Measurements from ENCODE around the gene MBD1. TPM values are rescaled to one million over a fixed set of nuclear protein-coding genes. Genes with fewer than 3 reads are reported as not detected.
"Not testable (repeated sequence)": the region's sequence is repeated elsewhere in the genome, so short reads cannot be mapped to it uniquely, and the experiment has no call there.

Gene MBD1
- total RNA-seq, 1 experiment from 2014 or later: 53.4 TPM

DNA sequence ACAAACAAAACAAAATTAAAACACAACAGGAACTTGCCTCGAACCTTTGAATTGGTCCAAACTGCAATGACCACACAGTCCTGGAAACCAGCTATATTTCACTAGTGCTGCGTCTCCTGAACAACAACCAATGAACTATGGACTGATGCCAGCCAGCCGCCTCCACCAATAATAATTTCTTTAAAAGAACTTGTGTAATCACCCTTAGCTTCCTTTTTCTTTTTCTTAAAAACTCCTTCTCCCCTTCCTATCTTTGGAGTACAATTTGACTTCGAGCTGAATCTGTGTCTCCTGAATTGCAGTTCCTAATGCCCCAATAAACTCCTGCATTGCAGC is 7.8 kb upstream of the MBD1 start:
- CTCF ChIA-PET: interaction anchor here (1.0 to 1.9 kb wide), 2 partner anchors 21 to 68 kb away, joined by 3 to 7 read pairs; no protein-coding TSS in a partner anchor

DNA sequence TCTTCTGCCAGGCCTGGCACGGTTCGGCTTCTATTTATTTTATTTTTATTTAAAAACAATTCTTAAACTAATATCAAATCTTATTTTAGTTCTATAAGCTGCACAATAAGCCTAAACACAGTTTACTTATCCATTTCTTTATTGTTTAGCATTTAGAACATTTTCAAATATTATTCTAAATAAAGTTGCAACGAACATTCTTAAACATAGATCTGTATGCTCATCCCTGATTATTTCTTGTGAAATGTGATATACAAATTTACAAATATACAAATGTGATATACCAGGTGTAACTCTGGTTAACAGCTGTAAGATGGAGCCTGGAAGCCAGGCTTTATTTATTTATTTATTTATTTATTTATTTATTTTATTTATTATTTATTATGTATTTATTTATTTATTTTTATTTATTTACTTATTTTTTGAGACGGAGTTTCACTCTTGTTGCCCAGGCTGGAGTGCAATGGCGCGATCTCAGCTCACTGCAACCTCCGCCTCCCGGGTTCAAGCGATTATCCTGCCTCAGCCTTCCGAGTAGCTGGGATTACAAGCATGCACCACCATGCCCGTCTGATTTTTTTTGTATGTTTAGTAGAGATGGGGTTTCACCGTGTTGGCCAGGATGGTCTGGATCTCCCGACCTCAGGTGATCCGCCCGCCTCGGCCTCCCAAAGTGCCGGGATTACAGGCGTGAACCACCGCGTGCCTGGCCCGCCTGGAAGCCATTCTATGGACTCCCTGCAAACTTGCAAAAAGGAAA is 7.2 kb upstream of the MBD1 start:
- TF ChIP-seq HMGA2 (CRISPR knock-in tag; IDR thresholded peaks at IDR 0.05): peak; percentile 97
- H3K4me1 Mint-ChIP-seq: peaks cover 11% of the 10 kb centered on the region
- CTCF ChIA-PET: interaction anchor here (1.0 to 1.9 kb wide), 2 partner anchors 20 to 69 kb away, joined by 3 to 7 read pairs; no protein-coding TSS in a partner anchor
- POLR2A ChIA-PET; DNase-seq (ENCODE audit: low spot score); H3K27ac Mint-ChIP-seq; ATAC-seq; H3K9me3 Mint-ChIP-seq; H3K27me3 Mint-ChIP-seq (ENCODE audit: low read depth): not testable (repeated sequence)
- H3K36me3 Mint-ChIP-seq: peaks cover 23% of the 10 kb centered on the region
- peak overlapping the region; percentile 98 for H3K4me3 Mint-ChIP-seq

More for the DNA sequence above, 7.8 kb upstream of the MBD1 start:
- H3K27ac Mint-ChIP-seq: no peak overlapping the region
- peak overlapping the region; percentile 65 for H3K4me3 Mint-ChIP-seq
- peaks cover 11% of the 10 kb centered on the region for H3K4me1 Mint-ChIP-seq
- TF ChIP-seq ZNF423 (CRISPR knock-in tag; IDR thresholded peaks at IDR 0.05) (no peak), NR3C1 (CRISPR knock-in tag; conservative IDR thresholded peaks at IDR 0.05; ENCODE audit: low read depth) (no peak), CBFB (CRISPR knock-in tag; IDR thresholded peaks at IDR 0.05; ENCODE audit: low read depth) (no peak), FOXK1 (CRISPR knock-in tag; IDR thresholded peaks at IDR 0.05) (no peak), ZNF671 (CRISPR knock-in tag; IDR thresholded peaks at IDR 0.05) (no peak), CDX4 (CRISPR knock-in tag; IDR thresholded peaks at IDR 0.05; ENCODE audit: borderline replicate concordance) (no peak), ZNF219 (CRISPR knock-in tag; IDR thresholded peaks at IDR 0.05; ENCODE audit: borderline replicate concordance) (no peak), ATF6 (CRISPR knock-in tag; IDR thresholded peaks at IDR 0.05) (no peak), ERG (CRISPR knock-in tag; IDR thresholded peaks at IDR 0.05) (no peak), ZNF232 (CRISPR knock-in tag; IDR thresholded peaks at IDR 0.05) (no peak), HMGXB4 (CRISPR knock-in tag; IDR thresholded peaks at IDR 0.05) (no peak), TCF7 (CRISPR knock-in tag; IDR thresholded peaks at IDR 0.05; ENCODE audit: low read depth) (no peak), SMAD3 (CRISPR knock-in tag; IDR thresholded peaks at IDR 0.05; ENCODE audit: borderline replicate concordance) (no peak)
- POLR2A ChIA-PET: no interaction called here
- H3K36me3 Mint-ChIP-seq: peaks cover 18% of the 10 kb centered on the region
- peaks cover 4% of the 10 kb centered on the region for H3K27me3 Mint-ChIP-seq (ENCODE audit: low read depth)
- no peak for DNase-seq (ENCODE audit: low spot score)
- ATAC-seq: no peak
- peaks cover 5% of the 10 kb centered on the region for H3K9me3 Mint-ChIP-seq

GRCh38 chr18:50287441-50288347 is 6.4 kb upstream of the MBD1 start, which contains the start of gene CXXC1:
Gene CXXC1, minus strand, starts transcription at chr18:50287692. Its CDS starts 103 bp downstream, at chr18:50287589.
- Mint-ChIP-seq H3K36me3 (peaks cover 31% of the 10 kb centered on the region), H3K4me1 (peaks cover 11% of the 10 kb centered on the region), H3K4me3 (peak within 1 kb of the TSS; percentile 98), H3K9me3 (no peaks in the 10 kb centered on the region), H3K27ac (peak within 1 kb of the TSS; percentile 97), H3K27me3 (ENCODE audit: low read depth) (no peaks in the 10 kb centered on the region; the same call in 1 of the 2 replicates)
- POLR2A ChIA-PET: no interaction called here
- CTCF ChIA-PET: no interaction called here
- DNase-seq (ENCODE audit: low spot score) (peak; percentile 98), ATAC-seq (peak; percentile 96)
- TF ChIP-seq ZNF423 (CRISPR knock-in tag; IDR thresholded peaks at IDR 0.05): peak; percentile 71; the same call in 1 of the 2 replicates
- TF ChIP-seq CBFB (CRISPR knock-in tag; IDR thresholded peaks at IDR 0.05; ENCODE audit: low read depth): 0 out of 2 replicates have a peak, but pooled peaks have one; percentile 50
- TF ChIP-seq ATF6 (CRISPR knock-in tag; IDR thresholded peaks at IDR 0.05): no peak
- TF ChIP-seq TEAD1 (CRISPR knock-in tag; IDR thresholded peaks at IDR 0.05): peak; percentile 57; the same call in 1 of the 2 replicates
- TF ChIP-seq, protein P1, sequence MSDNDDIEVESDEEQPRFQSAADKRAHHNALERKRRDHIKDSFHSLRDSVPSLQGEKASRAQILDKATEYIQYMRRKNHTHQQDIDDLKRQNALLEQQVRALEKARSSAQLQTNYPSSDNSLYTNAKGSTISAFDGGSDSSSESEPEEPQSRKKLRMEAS (CRISPR knock-in tag; IDR thresholded peaks at IDR 0.05): peak; percentile 74; the same call in 1 of the 2 replicates
- TF ChIP-seq SP1 (CRISPR knock-in tag; conservative IDR thresholded peaks at IDR 0.05): peak; percentile 76
- TF ChIP-seq CREM (CRISPR knock-in tag; IDR thresholded peaks at IDR 0.05): 0 out of 2 replicates have a peak, but pooled peaks have one; percentile 31
- TF ChIP-seq OVOL2 (CRISPR knock-in tag; IDR thresholded peaks at IDR 0.05; ENCODE audit: borderline replicate concordance): no peak
- no peak for TF ChIP-seq MXD4 (CRISPR knock-in tag; IDR thresholded peaks at IDR 0.05; ENCODE audit: borderline replicate concordance)

Measured in WTC11 (cell line).